Left forelimb (tissue), 1 donor: ENCODE measurements around the gene CNPY4.
A peak's percentile ranks its signal among the peaks of the same experiment; 100 is the strongest.

Source experiments
- DNase-seq: peaks from one replicate; pipeline ENCODE4 v3.0.0-alpha.2; 2018; ENCODE audit warnings: low spot score

Gene CNPY4

DNA sequence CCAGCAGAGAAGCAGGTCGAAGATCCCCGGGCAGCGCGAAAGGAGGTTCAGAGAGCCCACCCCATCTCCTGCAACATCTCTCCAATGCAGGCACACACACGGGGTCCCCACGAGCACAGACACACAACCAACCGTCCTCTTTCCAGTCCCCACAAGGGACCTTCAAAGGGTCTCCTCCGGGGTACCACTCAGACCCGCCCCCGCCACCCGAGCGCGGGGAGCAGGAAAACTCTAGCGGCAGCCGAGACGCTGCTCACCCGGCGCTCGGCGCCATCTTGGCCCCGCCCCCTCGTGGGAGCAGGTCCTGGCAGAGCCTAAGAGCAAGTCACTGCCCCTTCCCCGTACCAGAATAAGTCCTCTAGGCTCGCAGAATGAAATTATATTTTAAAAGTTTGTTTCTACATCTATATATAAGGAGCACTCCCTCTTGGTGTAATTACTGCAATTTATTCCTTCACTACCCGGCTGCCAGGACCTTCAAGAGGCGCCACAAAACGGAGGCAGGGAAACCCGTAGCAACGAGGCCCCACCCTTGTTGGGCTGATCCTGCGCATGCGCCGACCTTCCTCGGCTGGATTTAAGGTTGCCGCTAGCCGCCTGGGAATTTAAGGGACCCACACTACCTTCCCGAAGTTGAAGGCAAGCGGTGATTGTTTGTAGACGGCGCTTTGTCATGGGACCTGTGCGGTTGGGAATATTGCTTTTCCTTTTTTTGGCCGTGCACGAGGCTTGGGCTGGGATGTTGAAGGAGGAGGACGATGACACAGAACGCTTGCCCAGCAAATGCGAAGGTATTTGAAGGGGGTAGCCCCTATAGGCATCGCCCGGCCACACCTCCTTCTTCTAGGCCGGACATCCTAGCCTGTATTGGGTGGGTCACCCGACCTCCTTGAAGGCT lies at the start of gene CNPY4, which contains the start of gene TAF6:
Gene CNPY4 (plus strand): TSS at position 563 of the 898 bp plus-strand sequence. CDS start 111 bp downstream, at position 674.
Gene TAF6 (minus strand): TSS at position 287 of the 898 bp plus-strand sequence. CDS start 5,149 bp downstream, outside the sequence.
- peak; percentile 96 for DNase-seq

DNA sequence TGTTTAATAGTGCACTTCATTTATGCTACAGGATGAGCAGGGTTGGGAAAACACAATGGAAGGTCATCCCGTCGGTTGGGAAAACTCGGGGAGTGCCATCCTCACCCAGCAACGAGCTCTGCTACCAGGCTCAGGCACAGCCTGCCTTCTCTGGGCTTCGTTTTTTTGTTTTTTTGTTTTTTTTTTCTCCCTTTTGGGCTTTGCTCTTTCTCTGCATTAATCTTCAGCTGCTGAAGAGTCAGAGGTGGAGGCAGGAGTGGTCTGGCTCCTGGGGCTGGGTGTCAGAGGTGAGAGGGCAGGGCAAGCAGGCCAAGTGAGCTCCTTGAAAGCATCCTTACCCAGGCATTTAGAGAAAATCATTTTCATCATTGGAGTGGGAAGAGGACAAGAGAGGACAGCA lies 49.4 kb upstream of the CNPY4 start:
- DNase-seq: no peak

GRCh38 chr7:100071018-100071723 lies 48.3 kb upstream of the CNPY4 start:
- no peak for DNase-seq

DNA sequence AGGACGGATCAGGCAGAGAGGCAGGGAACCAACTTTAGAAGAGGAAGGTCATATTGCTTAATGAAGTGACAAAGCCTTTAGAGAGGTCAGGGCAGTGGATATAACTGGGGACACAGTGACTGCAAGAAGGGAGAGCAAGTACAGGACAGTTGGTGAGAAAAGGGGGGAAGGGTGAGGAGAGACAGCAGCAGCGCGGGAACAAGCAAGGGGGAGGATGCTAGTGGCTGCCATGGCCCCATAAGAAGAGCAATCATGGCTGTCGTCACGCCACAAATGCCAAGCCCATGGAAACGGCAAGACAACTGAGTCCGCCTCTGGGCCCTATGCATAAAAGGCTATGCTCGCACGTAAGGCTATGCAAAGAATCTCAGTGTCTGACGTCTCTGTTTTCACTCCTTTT lies 47.0 kb upstream of the CNPY4 start:
- no peak for DNase-seq

DNA sequence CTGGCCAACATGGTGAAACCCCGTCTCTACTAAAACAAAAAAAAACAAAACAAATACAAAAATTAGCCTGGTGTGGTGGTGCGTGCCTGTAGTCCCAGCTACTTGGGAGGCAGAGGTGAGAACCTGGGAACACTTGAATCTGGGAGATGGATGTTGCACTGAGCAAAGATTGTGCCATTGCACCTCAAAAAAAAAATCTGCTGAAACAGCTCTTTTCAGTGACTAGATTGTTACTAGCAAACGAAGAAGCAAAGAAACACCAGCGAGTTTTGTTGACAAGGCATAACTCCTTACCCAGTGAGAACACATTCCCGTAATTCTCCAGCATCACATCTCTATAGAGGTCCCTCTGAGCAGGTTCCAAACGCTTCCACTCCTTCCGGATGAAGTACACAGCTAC lies 44.6 kb upstream of the CNPY4 start:
- DNase-seq: no peak

DNA sequence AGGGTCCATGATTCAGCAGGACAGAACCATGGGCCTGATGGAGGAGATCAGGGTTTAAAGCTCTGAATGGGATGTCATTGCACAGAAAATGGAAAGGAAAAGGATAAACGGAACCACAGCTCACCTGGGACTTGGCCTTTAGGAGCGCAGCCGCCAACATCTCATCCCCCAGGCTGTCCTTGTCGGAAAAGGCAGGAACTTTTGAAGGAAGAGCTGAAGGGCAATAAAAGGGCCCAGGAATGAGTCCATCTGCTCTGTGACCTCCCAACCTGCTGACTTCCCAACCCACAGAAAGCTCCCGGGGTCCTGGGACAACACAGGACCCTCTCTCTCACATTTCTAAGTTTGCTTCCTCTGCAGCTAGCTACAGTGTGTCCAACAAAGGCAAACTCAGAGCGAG lies 44.0 kb upstream of the CNPY4 start:
- no peak for DNase-seq

DNA sequence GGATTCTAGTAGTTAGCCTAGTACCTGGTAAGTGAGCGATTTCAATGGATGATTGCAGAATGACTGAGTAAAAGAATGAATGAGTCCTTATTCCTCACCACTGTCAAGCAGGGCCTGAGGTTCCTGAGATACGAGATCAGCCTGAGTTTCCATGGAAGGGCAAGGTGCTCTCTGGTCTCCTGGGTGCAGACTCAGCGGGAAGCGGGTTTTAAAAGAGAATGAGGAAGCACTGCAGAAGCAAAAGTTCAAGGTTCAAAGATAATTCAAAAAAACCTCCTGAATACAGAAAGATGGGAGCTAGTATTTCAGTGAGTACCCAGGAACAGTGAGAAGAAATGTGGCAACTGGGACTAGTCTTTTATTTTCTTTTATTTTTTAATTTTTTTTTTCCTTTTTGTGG lies 42.2 kb upstream of the CNPY4 start:
- DNase-seq: no peak

GRCh38 chr7:100079024-100079560 lies 40.3 kb upstream of the CNPY4 start:
- no peak for DNase-seq

DNA sequence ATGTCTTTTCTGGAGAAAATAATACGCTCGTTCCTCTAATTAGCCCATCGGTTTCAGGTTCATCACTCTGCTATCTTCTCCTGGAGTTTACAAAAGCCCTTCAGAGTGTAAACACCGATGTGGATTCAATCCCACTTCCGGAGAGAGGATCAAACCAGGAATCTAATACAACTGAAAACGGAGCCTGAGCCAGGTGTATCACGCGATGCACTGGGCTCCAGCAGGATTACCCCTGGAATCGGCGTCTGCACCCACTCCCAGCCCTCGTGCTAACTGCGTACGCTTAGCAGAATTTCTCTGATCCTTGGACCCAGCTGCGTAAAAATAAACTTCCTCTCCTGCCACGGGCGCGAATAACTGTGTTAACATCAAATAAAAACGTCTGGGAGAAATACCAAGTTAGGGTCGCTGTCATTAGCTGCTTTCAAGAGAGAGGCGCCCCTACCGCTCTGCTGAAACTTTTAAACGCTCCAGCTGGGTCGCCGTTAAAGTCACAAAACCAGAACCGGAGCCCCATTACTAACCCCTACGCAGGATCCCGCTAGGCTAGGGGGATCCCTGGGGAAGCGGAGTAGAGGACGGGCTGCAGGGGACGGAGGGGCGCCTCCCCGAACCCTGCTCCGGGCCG lies 38.4 kb upstream of the CNPY4 start:
- no peak for DNase-seq

DNA sequence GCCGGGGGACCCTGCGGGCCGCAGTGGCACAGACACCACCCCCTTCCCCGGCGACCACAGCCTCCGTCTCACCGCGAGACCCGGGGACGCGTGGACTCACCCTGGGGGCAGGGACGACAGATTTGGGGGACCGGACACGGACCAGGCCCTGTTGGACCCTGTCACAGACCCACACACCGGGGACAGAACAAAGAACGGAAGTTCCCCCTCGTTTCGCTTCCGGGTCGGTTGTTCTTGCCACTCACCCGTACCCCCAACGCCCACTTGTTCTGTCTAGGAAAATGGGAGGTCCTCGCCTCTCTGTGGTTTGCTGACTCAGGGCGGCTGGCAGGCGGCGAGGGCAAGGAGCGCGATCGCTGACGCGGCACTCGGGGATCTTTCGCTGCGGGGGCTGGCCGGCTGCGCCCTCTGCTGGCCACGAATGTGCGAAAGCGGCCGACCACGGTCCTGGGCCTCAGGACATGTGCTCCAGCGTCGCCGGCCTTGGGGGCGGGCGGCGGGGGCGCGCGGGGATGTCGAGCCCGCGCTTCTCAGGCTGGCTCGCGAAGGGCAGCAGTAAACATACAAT lies 37.8 kb upstream of the CNPY4 start, which contains the start of gene ZNF3:
Gene ZNF3 (minus strand): TSS at position 189 of the 568 bp plus-strand sequence. CDS start 4,366 bp downstream, outside the sequence.
- peak; percentile 98 for DNase-seq

DNA sequence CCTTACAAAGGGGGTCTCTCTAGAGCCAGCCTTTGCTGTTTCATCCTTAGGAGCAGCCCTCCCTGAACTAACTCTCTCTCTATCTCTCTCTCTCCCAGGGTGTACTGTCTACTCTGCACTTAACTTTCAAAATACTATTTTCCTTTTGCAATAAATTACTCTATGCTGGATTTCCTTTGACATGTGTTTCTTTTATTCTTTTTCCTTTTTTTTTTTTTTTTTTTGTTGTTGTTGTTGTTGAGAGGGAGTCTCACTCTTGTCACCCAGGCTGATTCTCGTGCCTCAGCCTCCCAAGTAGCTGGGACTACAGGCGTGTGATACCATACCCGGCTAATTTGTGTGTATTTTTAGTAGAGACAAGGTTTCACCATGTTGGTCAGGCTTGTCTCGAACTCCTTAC lies 36.5 kb upstream of the CNPY4 start:
- DNase-seq: no peak

DNA sequence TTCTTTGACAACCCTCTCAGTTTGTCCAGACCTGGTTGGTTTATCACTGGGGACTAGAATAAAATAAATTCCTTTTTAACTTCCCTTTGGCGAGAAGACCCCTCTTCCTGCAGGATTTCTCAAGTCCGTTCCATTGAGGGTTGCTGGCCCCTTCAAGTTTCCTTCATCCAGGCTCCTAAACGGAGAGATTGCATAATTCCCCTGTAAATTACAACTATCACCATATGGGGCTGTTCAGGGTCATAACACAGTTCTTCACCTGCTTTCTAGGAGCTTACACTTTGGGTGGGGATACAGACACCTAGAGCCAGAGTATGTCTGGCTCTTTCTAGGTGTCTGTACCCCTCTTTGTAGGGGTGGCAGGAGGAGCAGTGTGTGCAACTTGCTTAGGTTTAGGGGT lies 33.9 kb upstream of the CNPY4 start:
- DNase-seq: no peak

DNA sequence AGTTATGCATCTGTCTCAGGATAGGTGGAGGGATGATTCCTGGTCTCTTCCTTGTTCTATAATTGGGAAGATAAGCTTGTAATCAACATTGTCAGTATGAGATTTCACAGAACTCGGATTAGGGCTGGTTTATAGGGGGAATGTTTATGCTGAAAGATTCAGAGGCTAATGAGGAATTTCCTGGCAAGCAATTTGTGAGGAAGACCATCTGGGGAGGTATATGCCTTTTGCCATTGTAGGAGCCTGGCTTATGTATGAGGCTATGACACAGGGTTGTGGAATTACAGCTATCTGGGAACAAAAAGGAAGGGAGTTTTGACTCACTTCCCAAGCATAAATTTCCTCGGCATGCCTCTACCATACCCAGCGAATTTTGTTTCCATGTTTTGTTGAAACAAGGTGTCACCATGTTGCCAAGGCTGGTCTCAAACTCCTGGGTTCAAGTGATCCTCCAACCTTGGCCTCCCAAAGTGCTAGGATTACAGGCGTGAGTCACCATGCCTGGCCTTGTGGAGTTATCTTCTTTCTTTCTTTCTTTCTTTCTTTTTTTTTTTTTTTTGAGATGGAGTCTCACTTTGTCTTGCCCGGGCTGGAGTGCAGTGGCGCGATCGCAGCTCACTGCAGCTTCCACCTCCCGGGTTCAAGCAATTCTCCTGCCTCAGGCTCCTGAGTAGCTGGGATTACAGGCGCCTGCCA lies 32.2 kb upstream of the CNPY4 start:
- DNase-seq: no peak

GRCh38 chr7:100088095-100088620 lies 31.3 kb upstream of the CNPY4 start:
- no peak for DNase-seq

DNA sequence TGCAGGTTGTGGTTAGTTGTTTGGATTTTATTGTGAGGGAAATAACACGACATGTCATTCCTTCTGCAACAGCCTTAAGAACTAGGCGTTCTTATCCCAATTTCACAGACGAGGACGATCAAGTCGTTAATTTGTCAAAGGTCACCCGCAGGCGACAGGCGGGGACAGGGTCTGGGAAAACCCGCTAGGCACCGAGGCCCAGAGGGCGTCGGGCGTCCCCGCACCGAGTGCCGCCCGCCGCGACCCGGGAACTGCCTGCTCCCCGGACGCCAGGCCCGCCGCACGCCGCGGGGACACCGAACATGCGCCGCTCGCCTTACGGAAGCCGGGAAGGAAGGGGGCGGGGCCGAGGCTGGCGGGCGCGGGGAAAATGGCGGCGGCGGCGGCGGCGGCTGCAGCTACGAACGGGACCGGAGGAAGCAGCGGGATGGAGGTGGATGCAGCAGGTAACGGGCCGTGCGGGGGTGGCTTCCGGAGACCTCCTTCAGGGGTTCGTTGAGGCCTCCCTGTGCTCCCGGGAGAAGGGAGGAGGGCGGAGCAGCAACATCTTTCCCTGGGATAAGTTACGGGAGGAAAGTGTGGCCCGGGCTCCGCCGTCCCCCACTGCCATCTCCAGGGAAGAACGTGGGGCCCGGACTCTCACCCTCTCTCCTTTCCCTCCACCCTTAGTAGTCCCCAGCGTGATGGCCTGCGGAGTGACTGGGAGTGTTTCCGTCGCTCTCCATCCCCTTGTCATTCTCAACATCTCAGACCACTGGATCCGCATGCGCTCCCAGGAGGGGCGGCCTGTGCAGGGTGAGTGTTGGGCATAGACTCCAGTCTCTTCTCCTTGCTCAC lies 30.6 kb upstream of the CNPY4 start, which contains the start of gene COPS6:
Gene COPS6 (plus strand): TSS at position 349 of the 837 bp plus-strand sequence. CDS start 22 bp downstream, at position 371.
- DNase-seq: peak; percentile 91

DNA sequence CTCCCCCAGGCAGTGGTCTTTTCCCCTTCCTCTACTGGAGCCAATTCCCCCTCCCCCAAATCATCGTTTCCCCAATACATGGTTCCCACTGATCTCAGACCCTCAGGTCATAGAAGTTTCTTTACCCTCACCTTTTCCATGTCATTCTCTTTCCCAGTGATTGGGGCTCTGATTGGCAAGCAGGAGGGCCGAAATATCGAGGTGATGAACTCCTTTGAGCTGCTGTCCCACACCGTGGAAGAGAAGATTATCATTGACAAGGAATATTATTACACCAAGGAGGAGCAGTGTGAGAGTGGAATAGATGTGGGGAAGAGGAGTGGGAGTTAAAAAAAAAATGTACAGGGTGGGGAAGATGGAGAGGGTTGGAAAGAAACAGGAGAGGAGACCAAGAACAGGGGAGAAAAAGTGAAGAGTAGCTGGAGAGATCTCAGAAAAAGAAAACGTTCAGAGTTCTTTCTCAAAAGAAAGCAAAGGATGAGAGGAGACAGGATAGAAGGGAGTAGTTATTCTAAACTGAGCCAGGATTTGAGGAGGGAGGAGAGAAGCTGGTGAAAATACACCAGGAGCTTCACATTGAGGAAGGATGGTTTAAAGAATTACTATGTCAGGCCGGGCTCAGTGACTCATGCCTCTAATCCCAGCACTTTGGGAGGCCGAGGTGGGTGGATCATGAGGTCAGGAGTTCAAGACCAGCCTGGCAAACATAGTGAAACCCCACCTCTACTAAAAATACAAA lies 29.8 kb upstream of the CNPY4 start:
- no peak for DNase-seq

GRCh38 chr7:100090527-100091410 lies 28.7 kb upstream of the CNPY4 start:
- no peak for DNase-seq
